ENCODE data around the gene ACO2. TPM values are rescaled to one million over a fixed set of nuclear protein-coding genes. Genes with fewer than 3 reads are reported as not detected.
"Not testable (repeated sequence)": the region's sequence is repeated elsewhere in the genome, so short reads cannot be mapped to it uniquely, and the experiment has no call there.

ACO2 gene
- total RNA-seq, 4 donors from 2014 or later = 164 to 351 (median 255) TPM

DNA sequence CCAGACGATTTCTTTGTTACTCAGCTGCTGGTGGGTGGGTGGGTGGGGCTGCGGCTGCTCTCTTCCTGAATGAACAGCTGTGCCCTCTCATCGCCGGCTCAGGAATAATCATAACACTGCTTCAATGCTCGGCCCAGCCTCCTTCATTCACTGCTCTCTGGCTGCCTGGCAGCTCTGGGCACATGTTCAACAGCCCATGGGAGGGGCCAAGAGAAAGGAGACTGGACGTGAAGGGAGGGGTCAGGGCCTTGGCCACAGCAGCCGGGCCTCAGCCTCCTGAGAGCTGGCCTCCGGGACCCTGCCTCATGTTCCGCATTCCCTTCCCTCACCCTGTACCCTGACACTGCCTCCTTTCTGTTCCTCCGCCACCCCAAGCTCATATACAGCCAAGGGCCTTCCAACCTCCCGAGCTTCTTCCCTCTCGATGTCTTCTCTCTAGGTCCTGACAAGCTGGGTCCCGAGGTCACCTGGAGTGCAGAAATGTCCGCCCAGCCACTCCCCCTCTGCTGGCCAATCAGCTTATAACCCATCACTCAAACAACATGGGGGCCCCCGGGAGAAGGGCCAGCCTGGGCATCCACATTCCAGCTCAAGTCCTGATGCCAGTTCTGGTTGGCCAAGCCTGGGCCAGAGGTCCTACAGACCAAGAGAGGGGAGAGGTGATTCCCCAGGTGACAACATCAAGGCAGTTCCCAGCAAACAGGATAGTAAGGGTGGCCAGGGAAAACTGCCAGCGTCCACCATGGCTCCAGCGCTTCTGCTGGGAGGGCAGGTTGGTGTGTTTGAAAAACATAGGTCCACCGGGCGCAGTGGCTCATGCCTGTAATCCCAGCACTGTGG lies 88.7 kb downstream of the ACO2 start:
- Histone ChIP-seq H3K4me3 (no peak overlapping the region), H3K9me3 (no peaks in the 10 kb centered on the region), H3K36me3 (no peaks in the 10 kb centered on the region), H3K4me1 (peaks cover 4 to 26% (median 10%) of the 10 kb centered on the region in 4 donors), H3K27ac (peak overlapping the region; percentile 46 to 63 (median 53)), H3K27me3 (peaks cover 7% of the 10 kb centered on the region)
- TF ChIP-seq POLR2A (IDR thresholded peaks at IDR 0.05) (no peak), POLR2AphosphoS5 (IDR thresholded peaks at IDR 0.05) (no peak), EP300 (IDR thresholded peaks at IDR 0.05; ENCODE audit: low read depth) (no peak)
- TF ChIP-seq, protein P1, sequence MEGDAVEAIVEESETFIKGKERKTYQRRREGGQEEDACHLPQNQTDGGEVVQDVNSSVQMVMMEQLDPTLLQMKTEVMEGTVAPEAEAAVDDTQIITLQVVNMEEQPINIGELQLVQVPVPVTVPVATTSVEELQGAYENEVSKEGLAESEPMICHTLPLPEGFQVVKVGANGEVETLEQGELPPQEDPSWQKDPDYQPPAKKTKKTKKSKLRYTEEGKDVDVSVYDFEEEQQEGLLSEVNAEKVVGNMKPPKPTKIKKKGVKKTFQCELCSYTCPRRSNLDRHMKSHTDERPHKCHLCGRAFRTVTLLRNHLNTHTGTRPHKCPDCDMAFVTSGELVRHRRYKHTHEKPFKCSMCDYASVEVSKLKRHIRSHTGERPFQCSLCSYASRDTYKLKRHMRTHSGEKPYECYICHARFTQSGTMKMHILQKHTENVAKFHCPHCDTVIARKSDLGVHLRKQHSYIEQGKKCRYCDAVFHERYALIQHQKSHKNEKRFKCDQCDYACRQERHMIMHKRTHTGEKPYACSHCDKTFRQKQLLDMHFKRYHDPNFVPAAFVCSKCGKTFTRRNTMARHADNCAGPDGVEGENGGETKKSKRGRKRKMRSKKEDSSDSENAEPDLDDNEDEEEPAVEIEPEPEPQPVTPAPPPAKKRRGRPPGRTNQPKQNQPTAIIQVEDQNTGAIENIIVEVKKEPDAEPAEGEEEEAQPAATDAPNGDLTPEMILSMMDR (IDR thresholded peaks at IDR 0.05) = no peak
- in situ Hi-C loops (cut with MboI; ENCODE audit: low pct_ligation_motif_present in 1 of 4, low pct_unique_long_range_greater_than_20kb in 1 of 4, low sequenced_read_pairs in 3 of 4) = no loop called here
- peak; percentile 46 for DNase-seq
- intact Hi-C loops (cut with DNase I; ENCODE audit: low total_unique reads) = no loop called here
- 56% methylated on average over 19 of the region's 19 CpGs; no CpG with 5 or more reads in 1 of the 2 donors for WGBS, 2 donors (ENCODE audit: low coverage in 1 of 2)

GRCh38 chr22:41558241-41558630 lies 89.3 kb downstream of the ACO2 start:
- in situ Hi-C loops (cut with MboI; ENCODE audit: low pct_ligation_motif_present in 1 of 4, low pct_unique_long_range_greater_than_20kb in 1 of 4, low sequenced_read_pairs in 3 of 4); H3K27me3 ChIP-seq; DNase-seq; H3K36me3 ChIP-seq; H3K9me3 ChIP-seq; intact Hi-C loops (cut with DNase I; ENCODE audit: low total_unique reads); H3K4me3 ChIP-seq: not testable (repeated sequence)
- Histone ChIP-seq H3K27ac (peak overlapping the region in 2 of 4 donors; percentile 57 to 63), H3K4me1 (peaks cover 4 to 32% (median 12%) of the 10 kb centered on the region in 4 donors)
- WGBS, 2 donors (ENCODE audit: low coverage in 1 of 2) = 86% methylated on average over 13 of the region's 13 CpGs; no CpG with 5 or more reads in 1 of the 2 donors

DNA sequence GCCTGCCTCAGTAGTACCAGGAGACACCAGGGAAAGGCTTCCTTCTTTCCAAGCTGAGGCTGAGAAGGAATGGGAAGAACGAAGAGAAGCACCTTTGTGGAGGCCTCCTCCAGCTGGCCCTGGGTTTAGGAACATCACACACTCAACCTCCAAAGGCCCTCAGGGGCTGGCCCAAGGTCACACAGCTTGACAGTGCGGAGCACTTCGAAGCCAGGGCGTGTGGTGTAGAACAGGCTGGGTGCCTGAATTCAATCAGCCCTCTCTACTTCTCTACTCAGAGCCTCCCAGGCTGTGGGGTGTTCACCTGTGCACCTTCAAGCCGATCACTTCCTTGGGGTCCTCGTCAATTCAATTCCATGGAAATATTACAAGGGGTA lies 91.2 kb downstream of the ACO2 start:
- in situ Hi-C loops (cut with MboI; ENCODE audit: low pct_ligation_motif_present in 1 of 4, low pct_unique_long_range_greater_than_20kb in 1 of 4, low sequenced_read_pairs in 3 of 4) (no loop called here), intact Hi-C loops (cut with DNase I; ENCODE audit: low total_unique reads) (no loop called here)
- Histone ChIP-seq H3K4me3 (no peak overlapping the region), H3K9me3 (no peaks in the 10 kb centered on the region), H3K27me3 (peaks cover 7% of the 10 kb centered on the region), H3K4me1 (peaks cover 4 to 38% (median 14%) of the 10 kb centered on the region in 4 donors), H3K36me3 (no peaks in the 10 kb centered on the region), H3K27ac (peak overlapping the region; percentile 43 to 83 (median 67))
- DNase-seq = no peak
- no peak for TF ChIP-seq EP300 (IDR thresholded peaks at IDR 0.05; ENCODE audit: low read depth)
- TF ChIP-seq, protein P1 (IDR thresholded peaks at IDR 0.05) = no peak
- TF ChIP-seq POLR2A (IDR thresholded peaks at IDR 0.05) = no peak
- no peak for TF ChIP-seq POLR2AphosphoS5 (IDR thresholded peaks at IDR 0.05)
- WGBS, 2 donors (ENCODE audit: low coverage in 1 of 2) = 81% methylated on average over 6 of the region's 6 CpGs; no CpG with 5 or more reads in 1 of the 2 donors

DNA sequence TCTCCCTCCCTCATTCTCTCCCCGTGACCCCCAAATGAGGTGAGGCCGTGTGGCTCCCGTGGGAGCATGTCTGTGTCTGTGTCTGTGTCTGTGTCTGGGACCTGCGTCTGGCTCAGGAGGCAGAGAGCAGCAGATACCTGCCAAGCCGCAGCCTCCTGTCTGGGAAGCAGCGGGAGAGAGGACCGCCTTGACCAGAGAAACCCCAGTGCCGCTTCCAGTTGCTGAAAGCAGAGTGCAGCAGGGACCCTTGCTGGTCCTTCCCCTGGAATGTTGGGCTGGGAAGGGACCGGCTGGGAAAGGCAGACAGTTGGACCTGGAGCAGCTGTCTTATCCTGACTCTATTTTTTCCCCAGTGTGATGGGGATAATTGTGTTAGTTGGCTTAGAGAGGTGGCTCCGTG lies 92.4 kb downstream of the ACO2 start:
- H3K4me3 ChIP-seq = peak overlapping the region in 3 of 4 donors; percentile 11 to 26 (median 15)
- in situ Hi-C loops (cut with MboI; ENCODE audit: low pct_ligation_motif_present in 1 of 4, low pct_unique_long_range_greater_than_20kb in 1 of 4, low sequenced_read_pairs in 3 of 4) = no loop called here
- DNase-seq = no peak
- H3K36me3 ChIP-seq = no peaks in the 10 kb centered on the region
- H3K4me1 ChIP-seq = peaks cover 4 to 42% (median 17%) of the 10 kb centered on the region in 4 donors
- H3K27ac ChIP-seq = peak overlapping the region; percentile 43 to 83 (median 67)
- TF ChIP-seq EP300 (IDR thresholded peaks at IDR 0.05; ENCODE audit: low read depth) (no peak), POLR2A (IDR thresholded peaks at IDR 0.05) (no peak), POLR2AphosphoS5 (IDR thresholded peaks at IDR 0.05) (no peak)
- TF ChIP-seq, protein P1 (IDR thresholded peaks at IDR 0.05) = no peak
- 80% methylated on average over 7 of the region's 10 CpGs; no CpG with 5 or more reads in 1 of the 2 donors for WGBS, 2 donors (ENCODE audit: low coverage in 1 of 2)
- intact Hi-C loops (cut with DNase I; ENCODE audit: low total_unique reads) = no loop called here
- H3K27me3 ChIP-seq = peaks cover 7% of the 10 kb centered on the region
- H3K9me3 ChIP-seq = no peaks in the 10 kb centered on the region
